K562 (cell line): ENCODE data around the gene VEGFB.

Source experiments
- CBFA2T2 ChIP-seq: fragments of 450-650 bp; conservative IDR thresholded peaks from 2 replicates; pipeline ENCODE4 v1.6.1; 2017; ENCODE audit warnings: mild to moderate bottlenecking
- CBX5 ChIP-seq: IDR thresholded peaks from 2 replicates; pipeline ENCODE4 v1.6.1; 2014; ENCODE audit warnings: low read depth, borderline replicate concordance
- ELF1 ChIP-seq: fragments of 200-800 bp; sonication (Bioruptor generic); IDR thresholded peaks from 2 replicates; pipeline ENCODE4 v1.6.1; 2016; ENCODE audit warnings: missing genetic modification characterization, missing compliant biosample characterization
- EZH2 ChIP-seq: IDR thresholded peaks from 2 replicates; pipeline ENCODE4 v1.6.1; 2012; ENCODE audit warnings: low read depth, mild to moderate bottlenecking, inconsistent platforms, low read length, borderline replicate concordance
- RAD51 ChIP-seq: fragments of 450-650 bp; IDR thresholded peaks from 2 replicates; pipeline ENCODE4 v1.7.1; 2016; ENCODE audit warnings: low read depth, mild to moderate bottlenecking, borderline replicate concordance
- TEAD4 ChIP-seq, 2 experiments: sonication (generic) in 1 of 2; formaldehyde crosslinking in 1 of 2; IDR thresholded peaks; 2 replicates each; pipeline versions ENCODE4 v1.6.1 to v1.8.0; 2012 to 2022; ENCODE audit warnings: borderline replicate concordance in 1 of 2, inconsistent platforms in 1 of 2, low read length in 1 of 2, mild to moderate bottlenecking in 1 of 2, missing genetic modification reagents in 1 of 2
- ZBTB7A ChIP-seq: IDR thresholded peaks from 2 replicates; pipeline ENCODE4 v1.6.1; 2011; ENCODE audit warnings: low read depth, mild to moderate bottlenecking, low read length, moderate library complexity, borderline replicate concordance; ENCODE audit not compliant: control insufficient read depth
- ZC3H11A ChIP-seq: IDR thresholded peaks from 2 replicates; pipeline ENCODE4 v1.6.1; 2012; ENCODE audit warnings: low read depth, low read length, improper control_type of control experiment
- ZFP36 ChIP-seq: fragments of 150-350 bp; IDR thresholded peaks from 2 replicates; pipeline ENCODE4 v1.6.1; 2018; ENCODE audit warnings: low read length, low read depth; ENCODE audit not compliant: partially characterized antibody
- ZNF24 ChIP-seq: fragments of 450-650 bp; IDR thresholded peaks from 2 replicates; pipeline ENCODE4 v1.6.1; 2016
- ZNF431 ChIP-seq: sonication (generic); formaldehyde crosslinking; IDR thresholded peaks from 2 replicates; pipeline ENCODE4 v1.8.0; 2022; ENCODE audit warnings: mild to moderate bottlenecking, missing genetic modification reagents
- TF ChIP-seq, protein P1 (sequence below), 2 experiments: fragments of 450-650 bp in 1 of 2; IDR thresholded peaks; 2 replicates each; pipeline ENCODE4 v1.6.1; 2011 to 2017; ENCODE audit warnings: low read depth in 2 of 2, antibody characterized with exemption in 1 of 2, borderline replicate concordance in 1 of 2, low read length in 1 of 2, mild to moderate bottlenecking in 1 of 2, mixed read lengths in 1 of 2; ENCODE audit not compliant: control insufficient read depth in 1 of 2
- TF ChIP-seq, protein P2 (sequence below): sonication (generic); formaldehyde crosslinking; IDR thresholded peaks from 2 replicates; pipeline ENCODE4 v1.8.0; 2023; ENCODE audit warnings: missing genetic modification reagents, mild to moderate bottlenecking, borderline replicate concordance
- TF ChIP-seq, protein P3 (sequence below), 2 experiments: fragments of 450-650 bp in 1 of 2; sonication (generic) in 1 of 2; formaldehyde crosslinking in 1 of 2; IDR thresholded peaks in 1 of 2; conservative IDR thresholded peaks in 1 of 2; 2 replicates each; pipeline versions ENCODE4 v1.6.1 to v1.8.1; 2016 to 2023; ENCODE audit warnings: mild to moderate bottlenecking in 2 of 2, moderate library complexity in 2 of 2, inconsistent platforms in 1 of 2, missing genetic modification reagents in 1 of 2

DNA sequence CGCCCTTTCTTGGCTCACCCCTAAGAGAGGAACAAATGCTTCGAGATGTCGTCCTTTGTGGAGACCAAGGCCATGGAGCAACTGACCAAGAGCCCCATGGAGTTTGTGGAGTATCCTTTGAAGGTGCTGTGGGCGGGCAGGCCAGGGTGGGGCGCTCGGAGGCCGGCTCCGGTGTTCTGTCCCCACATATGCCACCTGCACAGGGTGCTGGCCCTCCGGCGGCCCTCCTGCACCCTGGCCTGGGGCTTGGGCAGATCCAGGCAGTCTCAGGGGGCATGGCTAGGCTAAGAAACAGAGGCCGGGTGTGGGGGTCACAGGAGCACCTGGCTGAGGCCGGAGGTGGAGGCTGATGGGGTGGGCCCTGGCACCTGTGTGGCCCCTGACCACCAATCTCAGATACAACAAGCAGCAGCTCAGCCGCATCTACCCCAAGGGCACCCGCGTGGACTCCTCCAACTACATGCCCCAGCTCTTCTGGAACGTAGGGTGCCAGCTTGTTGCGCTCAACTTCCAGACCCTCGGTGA lies 27.2 kb downstream of the VEGFB start:
- TF ChIP-seq CBX5 = no peak
- TF ChIP-seq TEAD4 (IDR thresholded peaks at IDR 0.05; ENCODE audit: low read length) = no peak
- no peak for TF ChIP-seq TEAD4 (CRISPR knock-in tag; IDR thresholded peaks at IDR 0.05; ENCODE audit: borderline replicate concordance)
- TF ChIP-seq ZC3H11A = no peak
- no peak for TF ChIP-seq EZH2
- TF ChIP-seq, protein P1, sequence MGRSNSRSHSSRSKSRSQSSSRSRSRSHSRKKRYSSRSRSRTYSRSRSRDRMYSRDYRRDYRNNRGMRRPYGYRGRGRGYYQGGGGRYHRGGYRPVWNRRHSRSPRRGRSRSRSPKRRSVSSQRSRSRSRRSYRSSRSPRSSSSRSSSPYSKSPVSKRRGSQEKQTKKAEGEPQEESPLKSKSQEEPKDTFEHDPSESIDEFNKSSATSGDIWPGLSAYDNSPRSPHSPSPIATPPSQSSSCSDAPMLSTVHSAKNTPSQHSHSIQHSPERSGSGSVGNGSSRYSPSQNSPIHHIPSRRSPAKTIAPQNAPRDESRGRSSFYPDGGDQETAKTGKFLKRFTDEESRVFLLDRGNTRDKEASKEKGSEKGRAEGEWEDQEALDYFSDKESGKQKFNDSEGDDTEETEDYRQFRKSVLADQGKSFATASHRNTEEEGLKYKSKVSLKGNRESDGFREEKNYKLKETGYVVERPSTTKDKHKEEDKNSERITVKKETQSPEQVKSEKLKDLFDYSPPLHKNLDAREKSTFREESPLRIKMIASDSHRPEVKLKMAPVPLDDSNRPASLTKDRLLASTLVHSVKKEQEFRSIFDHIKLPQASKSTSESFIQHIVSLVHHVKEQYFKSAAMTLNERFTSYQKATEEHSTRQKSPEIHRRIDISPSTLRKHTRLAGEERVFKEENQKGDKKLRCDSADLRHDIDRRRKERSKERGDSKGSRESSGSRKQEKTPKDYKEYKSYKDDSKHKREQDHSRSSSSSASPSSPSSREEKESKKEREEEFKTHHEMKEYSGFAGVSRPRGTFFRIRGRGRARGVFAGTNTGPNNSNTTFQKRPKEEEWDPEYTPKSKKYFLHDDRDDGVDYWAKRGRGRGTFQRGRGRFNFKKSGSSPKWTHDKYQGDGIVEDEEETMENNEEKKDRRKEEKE (IDR thresholded peaks at IDR 0.05; ENCODE audit: borderline replicate concordance in 1 of 2, control insufficient read depth in 1 of 2, low read depth in 2 of 2, low read length in 1 of 2) = no peak
- no peak for TF ChIP-seq ZNF431 (CRISPR knock-in tag)
- TF ChIP-seq CBFA2T2 = no peak
- TF ChIP-seq ZBTB7A = no peak
- no peak for TF ChIP-seq ELF1 (tag)
- no peak for TF ChIP-seq ZNF24
- TF ChIP-seq ZFP36 = no peak
- TF ChIP-seq, protein P2, sequence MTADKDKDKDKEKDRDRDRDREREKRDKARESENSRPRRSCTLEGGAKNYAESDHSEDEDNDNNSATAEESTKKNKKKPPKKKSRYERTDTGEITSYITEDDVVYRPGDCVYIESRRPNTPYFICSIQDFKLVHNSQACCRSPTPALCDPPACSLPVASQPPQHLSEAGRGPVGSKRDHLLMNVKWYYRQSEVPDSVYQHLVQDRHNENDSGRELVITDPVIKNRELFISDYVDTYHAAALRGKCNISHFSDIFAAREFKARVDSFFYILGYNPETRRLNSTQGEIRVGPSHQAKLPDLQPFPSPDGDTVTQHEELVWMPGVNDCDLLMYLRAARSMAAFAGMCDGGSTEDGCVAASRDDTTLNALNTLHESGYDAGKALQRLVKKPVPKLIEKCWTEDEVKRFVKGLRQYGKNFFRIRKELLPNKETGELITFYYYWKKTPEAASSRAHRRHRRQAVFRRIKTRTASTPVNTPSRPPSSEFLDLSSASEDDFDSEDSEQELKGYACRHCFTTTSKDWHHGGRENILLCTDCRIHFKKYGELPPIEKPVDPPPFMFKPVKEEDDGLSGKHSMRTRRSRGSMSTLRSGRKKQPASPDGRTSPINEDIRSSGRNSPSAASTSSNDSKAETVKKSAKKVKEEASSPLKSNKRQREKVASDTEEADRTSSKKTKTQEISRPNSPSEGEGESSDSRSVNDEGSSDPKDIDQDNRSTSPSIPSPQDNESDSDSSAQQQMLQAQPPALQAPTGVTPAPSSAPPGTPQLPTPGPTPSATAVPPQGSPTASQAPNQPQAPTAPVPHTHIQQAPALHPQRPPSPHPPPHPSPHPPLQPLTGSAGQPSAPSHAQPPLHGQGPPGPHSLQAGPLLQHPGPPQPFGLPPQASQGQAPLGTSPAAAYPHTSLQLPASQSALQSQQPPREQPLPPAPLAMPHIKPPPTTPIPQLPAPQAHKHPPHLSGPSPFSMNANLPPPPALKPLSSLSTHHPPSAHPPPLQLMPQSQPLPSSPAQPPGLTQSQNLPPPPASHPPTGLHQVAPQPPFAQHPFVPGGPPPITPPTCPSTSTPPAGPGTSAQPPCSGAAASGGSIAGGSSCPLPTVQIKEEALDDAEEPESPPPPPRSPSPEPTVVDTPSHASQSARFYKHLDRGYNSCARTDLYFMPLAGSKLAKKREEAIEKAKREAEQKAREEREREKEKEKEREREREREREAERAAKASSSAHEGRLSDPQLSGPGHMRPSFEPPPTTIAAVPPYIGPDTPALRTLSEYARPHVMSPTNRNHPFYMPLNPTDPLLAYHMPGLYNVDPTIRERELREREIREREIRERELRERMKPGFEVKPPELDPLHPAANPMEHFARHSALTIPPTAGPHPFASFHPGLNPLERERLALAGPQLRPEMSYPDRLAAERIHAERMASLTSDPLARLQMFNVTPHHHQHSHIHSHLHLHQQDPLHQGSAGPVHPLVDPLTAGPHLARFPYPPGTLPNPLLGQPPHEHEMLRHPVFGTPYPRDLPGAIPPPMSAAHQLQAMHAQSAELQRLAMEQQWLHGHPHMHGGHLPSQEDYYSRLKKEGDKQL (CRISPR knock-in tag) = no peak
- TF ChIP-seq RAD51 = no peak
- TF ChIP-seq, protein P3, sequence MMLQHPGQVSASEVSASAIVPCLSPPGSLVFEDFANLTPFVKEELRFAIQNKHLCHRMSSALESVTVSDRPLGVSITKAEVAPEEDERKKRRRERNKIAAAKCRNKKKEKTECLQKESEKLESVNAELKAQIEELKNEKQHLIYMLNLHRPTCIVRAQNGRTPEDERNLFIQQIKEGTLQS (IDR thresholded peaks at IDR 0.05) = no peak
- TF ChIP-seq, protein P3 (CRISPR knock-in tag; conservative IDR thresholded peaks at IDR 0.05) = no peak
